Fibroblast of skin of back (primary cell): ENCODE results near the gene CIRBP.

ENCODE experiments used
- DNase-seq: peaks from one replicate; pipeline ENCODE4 v3.0.0-alpha.2; 2013

Gene CIRBP

DNA sequence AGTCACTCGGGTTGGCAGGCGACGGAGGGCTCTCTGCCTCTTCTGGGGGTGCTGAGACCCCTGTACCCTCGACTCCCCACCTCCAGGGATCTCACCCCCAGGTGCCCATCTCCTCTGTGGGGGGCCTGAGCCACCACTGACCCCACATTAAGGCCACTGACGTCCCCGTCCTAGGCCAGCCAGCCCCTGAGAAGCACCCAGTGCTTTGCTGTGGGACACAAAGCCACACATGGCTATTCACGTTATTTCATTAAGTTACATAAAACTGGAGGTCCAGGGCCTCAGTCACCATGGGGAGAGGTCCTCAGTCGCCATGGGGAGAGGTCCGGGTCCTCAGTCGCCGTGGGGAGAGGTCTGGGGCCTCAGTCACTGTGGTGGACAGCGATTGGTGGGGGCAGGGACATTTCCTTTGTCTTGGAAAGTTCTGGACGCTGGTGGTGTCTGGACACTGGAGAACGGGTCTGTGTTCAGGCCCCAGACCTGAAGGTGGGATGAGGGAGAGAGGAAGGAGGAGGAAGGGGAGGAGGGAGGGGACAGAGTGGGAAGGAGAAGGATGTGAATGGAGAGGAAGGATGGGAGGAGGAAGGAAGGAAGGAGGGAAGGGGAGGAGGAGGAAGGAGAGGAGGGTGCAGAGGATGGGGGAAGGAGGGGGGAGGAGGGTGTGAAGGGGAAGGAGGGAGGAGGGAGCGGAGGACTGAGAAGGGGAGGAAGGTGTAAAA lies 12.6 kb downstream of the CIRBP start:
- DNase-seq: no peak

DNA sequence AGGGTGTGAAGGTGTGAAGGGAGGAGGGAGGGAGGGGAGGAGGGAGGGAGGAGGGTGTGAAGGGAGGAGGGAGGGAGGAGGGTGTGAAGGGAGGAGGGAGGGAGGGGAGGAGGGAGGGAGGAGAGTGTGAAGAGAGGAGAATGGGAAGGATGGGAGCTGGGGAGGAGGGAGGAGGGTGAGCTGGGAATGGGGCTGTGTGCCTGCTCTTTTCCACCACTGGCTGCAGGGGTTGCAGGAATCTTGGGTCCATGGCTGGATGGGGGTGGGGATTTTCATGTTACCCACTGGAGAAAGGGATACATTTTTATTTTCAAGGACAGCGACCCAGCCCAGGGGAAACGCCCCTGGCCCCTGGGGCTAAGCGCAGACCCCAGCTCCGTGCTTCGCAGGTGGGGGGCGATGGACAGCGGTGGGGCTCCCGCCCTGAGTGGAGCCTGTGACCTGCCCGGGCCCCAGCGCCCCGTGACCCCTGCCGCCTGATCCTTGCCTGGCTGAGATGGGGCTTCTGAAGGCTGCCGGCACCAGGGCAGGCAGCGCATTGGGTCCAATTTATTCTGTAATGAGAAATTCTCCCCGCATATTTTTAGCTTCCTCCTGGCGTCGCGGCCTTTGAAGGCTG lies 13.6 kb downstream of the CIRBP start:
- no peak for DNase-seq

DNA sequence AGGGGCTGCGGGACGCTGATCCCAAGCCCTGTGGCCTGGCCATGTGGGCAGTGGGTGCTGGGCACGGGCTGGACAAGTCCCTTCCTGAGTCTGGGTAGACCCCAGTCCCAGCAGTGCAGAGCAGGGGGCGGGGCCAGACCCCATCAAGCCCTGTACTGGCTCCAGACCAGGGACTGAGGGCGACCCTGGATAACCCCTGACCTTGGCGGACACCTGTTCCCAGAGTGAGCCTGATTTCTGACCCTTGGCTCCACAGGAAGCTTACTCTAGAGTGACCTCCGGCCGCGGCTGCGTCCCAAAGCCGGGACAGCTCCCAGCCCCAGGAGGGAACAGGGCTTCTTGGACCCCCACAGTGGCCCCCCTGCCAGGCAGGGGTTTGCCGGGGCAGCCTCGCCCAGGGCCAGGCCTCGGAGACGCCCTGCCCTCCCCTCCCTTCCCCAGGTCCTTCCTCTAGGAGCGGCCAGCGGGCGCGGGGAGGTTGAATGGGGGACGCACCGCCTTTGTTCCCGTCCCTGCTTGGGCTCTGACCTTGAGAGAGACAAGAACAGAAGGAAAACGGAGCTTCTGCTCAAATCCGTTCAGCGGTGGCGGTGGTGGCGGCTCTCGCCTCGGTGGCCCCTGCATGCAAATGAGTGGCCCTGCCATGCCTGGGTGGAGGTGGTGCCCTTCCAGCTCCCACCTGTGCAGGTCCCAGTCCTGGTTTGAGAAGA lies 14.2 kb downstream of the CIRBP start:
- no peak for DNase-seq

- DNase-seq: no peak
Observed at GRCh38 chr19:1283917-1284292, 14.8 kb downstream of the CIRBP start.

- no peak for DNase-seq
Observed at GRCh38 chr19:1284293-1284978, 15.3 kb downstream of the CIRBP start.

DNA sequence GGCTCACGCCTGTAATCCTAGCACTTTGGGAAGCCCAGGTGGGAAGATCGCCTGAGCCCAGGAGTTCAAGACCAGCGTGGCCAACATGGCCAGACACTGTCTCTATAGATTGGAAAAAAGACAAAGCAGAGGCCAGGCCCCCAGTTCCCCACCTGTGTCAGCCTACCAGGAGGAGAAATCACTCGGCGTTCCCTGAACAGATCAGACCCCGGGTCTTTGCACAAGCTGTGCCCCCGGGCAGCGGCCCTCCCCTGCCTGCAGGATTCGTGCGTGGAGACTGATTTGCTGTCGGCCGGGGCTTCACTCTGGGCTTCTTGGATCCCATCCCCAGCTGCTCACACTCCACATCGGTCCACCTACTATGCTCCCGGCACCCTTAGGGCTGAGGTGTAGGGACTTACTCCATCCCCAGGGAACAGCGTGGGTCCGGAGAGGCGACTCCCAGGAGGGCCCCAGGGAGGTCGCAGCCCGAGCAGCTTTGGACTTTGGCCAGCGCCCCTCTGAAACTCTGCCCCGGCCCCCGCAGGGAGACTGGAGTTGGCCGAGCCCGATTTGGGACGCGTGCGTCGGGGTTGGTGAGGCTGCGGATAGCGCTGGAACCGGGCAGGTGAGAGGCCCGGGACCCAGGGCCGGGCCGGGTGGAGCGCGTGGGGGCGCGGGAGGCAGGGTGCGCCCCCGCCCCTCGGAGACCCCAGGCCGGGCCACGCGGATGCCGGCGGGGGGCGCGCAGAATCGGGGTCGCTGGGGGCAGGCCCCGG lies 16.0 kb downstream of the CIRBP start:
- DNase-seq: no peak

DNA sequence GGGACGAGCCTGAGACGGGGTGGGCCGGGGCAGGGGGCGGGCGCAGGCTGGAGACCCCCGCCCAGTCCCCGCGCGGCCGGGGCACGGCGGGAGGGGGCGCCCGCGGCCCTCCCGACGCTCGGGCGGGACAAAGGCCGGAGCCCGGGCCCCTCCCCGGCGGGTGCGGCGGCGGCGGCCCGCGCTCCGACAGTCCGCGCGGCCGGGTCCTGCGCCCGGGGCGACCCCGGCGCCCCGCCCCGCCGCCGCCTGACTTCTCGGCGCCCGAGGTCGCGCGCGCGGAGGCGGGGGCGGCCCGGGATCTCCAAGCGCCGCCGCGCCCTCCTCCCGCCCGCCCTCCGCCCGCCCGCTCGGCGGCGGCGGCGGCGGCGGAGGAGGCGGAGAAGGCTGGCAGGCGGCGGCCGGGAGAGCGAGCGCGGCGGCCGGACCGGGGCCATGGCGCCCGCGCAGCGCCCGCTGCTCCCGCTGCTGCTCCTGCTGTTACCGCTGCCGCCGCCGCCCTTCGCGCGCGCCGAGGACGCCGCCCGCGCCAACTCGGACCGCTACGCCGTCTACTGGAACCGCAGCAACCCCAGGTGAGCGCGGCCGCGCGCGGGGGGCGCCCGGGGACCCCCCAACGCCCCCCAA lies 16.7 kb downstream of the CIRBP start, which contains the start of gene EFNA2:
Gene EFNA2 (plus strand): TSS at position 137 of the 624 bp plus-strand sequence. CDS start 296 bp downstream, at position 433.
- no peak for DNase-seq

- no peak for DNase-seq
Observed at GRCh38 chr19:1286487-1287353, 17.6 kb downstream of the CIRBP start.

- no peak for DNase-seq
Observed at GRCh38 chr19:1287354-1288225, 18.5 kb downstream of the CIRBP start.

DNA sequence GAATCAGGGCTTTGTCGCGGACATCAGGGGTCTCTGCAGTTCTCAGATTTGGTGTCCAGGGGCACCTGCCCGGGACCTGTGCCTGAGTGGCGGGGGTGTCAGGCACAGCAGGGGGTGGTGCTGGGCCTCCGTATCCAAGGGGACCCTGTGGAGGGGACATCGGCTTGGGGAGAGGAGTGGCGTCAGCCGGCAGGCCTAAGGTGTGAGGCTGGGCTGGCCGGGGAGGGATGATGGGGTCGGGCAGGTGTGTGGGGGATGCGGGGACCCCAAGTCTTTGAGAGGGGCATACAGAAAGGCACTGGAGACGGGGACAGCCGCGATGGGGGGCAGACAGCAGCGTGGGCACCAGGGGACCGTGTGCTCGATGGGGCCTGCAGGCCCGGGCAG lies 19.1 kb downstream of the CIRBP start:
- no peak for DNase-seq

GRCh38 chr19:1288833-1289685 lies 19.9 kb downstream of the CIRBP start:
- DNase-seq: no peak

DNA sequence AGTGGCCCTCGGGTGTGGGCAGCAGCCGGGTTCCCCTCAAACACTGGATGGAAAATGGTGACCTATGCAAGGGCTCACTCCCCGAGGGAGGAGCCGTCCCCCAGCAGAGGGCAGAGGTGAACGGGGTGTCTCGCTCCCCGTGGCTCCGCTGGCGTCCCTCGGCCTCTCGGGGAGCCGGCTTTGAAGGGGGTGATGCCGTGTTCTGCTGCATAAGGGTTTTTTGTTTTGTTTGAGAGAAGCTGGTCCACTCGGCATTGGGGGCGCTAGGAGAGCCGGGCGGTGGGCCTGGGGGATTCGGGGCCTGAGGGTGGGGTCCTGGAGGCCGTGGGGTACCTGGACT lies 20.5 kb downstream of the CIRBP start:
- no peak for DNase-seq

DNA sequence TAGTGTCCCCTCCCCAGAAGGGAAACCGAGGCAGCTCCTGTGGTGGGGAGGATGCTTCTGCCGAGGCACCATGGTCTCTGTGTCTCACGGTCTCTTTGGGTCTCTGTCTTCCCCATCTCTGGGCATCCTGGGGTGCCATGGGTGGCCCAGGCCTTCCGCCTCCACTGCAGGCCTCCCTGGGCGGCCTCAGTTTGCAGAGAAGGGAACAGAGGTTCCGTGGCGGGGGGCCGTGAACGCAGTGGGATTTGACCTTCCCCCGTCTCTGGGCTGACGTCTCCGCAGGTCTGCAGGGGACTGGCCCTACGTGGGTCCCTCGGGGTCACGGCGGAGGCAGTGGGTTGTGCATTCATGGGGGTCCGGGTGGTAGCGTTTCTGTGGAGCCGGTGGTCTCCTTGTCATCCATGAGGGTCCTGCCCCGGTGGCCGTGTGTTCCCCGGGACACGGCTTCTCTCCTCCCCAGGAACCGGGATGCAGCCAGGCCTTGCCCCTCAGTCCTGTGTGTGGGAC lies 21.1 kb downstream of the CIRBP start:
- no peak for DNase-seq

- no peak for DNase-seq
Observed at GRCh38 chr19:1290703-1291651, 21.8 kb downstream of the CIRBP start.

GRCh38 chr19:1291761-1292418 lies 22.8 kb downstream of the CIRBP start:
- no peak for DNase-seq

GRCh38 chr19:1292419-1293151 lies 23.5 kb downstream of the CIRBP start:
- DNase-seq: no peak
